Femur (tissue), 1 donor: ENCODE results near the gene COG3.

Experiments used
- DNase-seq: peaks from one replicate; pipeline ENCODE4 v3.0.0-alpha.2; 2017

Gene COG3

GRCh38 chr13:45508776-45509175 is 44.0 kb downstream of the COG3 start:
- DNase-seq = no peak

- DNase-seq = no peak
Observed at GRCh38 chr13:45510672-45511071, 45.9 kb downstream of the COG3 start.

DNA sequence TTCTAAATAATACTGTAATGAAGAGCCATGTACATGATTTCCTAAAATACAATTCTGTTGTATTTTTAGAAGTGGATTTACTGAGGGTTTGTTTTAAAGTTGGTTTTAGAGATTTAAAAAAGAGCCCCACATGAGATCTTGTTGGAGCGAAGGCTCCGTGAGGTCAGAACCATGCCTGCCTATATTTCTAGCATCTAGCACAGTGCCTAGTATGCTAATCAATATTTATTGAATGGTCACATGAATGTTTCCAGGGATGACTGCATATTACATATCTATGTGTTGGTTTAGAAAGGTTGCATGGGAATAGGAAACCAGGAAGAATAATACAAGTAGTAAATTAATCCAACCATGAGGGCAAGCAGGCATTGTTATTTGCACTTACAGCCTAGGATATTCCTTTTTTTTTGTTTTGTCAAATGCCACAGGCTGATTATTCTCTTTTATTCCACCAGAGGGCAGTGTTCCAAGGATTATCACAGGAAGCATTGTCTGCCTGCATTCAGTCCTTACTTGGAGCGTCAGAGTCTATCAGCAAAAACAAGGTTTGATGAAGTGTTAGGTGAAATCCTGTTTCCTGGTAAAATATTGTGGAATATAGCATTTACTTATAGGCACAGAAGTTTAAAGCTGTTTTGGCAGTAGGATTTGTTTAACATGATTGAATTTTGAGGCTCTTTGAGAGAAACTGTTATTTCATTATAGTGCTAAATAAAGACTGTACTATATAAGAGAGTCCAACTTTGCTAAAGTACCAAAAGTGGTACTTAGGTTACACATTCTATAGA is 46.8 kb downstream of the COG3 start:
- DNase-seq = no peak

DNA sequence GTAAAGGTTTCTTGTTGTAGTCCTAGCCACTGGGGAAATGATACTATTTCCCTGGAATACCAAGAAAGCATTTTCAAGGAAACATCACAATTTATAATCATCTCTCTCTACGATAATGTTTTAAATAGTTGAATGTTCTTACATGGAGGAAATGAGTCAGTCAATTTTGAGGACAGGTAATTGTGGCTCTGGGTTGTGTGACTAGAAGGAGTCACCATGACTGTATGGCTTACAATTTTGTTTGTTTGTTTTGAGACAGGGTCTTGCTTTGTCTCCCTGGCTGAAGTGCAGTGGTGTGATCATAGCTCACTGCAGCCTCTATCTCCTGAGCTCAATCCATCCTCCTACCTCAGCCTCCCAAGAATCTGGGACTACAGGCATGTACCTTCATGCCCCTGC is 47.4 kb downstream of the COG3 start:
- no peak for DNase-seq

- no peak for DNase-seq
Observed at GRCh38 chr13:45516757-45517156, 52.0 kb downstream of the COG3 start.

DNA sequence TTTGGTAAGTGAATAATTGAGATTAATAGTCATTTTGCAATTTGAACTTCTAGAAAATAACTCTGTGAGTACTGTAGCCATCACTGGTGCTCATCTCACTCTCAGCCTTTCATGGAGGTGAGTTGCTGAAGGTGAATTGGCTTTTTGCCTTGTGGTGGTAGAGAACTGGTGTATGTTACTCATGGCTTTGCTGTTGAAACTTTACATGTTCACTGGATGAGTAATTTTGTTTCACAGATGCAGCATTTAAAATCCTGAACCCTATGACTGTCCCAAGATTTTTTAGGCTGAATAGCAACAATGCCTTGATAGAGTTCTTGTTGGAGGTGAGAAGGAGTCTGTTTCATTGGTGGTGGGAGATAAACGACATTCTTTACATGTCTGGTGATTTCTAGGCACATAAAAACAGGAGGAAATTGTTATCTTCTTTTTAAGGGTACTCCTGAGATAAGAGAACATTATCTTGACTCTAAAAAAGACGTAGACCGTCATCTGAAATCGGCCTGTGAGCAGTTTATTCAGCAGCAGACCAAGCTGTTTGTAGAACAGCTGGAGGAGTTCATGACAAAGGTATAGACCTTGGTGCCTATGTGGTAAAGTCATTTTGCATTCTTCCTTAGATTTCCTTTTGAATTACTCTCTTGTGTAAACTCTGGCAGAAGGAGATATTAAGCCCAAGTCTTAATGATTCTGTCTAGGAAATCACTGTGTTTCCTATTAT is 53.9 kb downstream of the COG3 start:
- DNase-seq = no peak

DNA sequence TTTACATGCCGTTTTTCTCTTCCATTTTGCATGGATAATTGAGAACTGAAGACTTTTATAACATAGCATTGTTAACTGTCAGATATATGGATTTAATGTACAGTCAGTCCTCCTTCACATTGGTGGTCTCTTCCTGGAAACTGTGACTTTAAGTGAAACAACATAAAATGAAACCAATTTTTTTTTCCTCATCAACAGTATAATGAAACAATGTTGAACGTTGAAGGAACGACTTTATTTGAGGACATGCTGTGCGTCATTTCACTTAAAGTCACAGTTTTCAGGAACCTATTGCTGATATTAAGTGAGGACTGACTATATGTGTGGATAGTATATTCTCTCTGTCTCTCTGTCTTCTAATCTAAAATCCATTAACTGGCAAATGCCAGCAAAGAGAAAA is 54.8 kb downstream of the COG3 start:
- no peak for DNase-seq

GRCh38 chr13:45521297-45521696 is 56.6 kb downstream of the COG3 start:
- DNase-seq = no peak

DNA sequence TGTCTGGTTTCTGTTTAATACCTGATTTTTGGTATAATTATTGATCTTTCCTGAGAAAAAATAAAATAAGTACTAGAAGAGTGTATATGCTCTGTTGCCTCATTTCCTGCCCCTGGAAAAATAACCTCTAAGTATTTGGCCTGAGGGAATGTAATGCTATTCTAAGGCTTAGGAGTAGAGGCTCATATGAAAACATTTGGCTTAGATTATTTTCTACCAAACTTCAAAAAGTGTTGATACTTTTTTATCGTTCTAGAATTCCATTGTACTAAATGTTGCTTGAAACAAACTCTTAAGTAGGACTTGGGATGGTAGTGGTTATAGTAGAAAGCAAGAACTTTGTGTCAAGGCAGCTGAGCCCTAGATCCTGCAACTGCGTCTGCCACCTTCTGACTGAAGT is 57.8 kb downstream of the COG3 start:
- DNase-seq = no peak

DNA sequence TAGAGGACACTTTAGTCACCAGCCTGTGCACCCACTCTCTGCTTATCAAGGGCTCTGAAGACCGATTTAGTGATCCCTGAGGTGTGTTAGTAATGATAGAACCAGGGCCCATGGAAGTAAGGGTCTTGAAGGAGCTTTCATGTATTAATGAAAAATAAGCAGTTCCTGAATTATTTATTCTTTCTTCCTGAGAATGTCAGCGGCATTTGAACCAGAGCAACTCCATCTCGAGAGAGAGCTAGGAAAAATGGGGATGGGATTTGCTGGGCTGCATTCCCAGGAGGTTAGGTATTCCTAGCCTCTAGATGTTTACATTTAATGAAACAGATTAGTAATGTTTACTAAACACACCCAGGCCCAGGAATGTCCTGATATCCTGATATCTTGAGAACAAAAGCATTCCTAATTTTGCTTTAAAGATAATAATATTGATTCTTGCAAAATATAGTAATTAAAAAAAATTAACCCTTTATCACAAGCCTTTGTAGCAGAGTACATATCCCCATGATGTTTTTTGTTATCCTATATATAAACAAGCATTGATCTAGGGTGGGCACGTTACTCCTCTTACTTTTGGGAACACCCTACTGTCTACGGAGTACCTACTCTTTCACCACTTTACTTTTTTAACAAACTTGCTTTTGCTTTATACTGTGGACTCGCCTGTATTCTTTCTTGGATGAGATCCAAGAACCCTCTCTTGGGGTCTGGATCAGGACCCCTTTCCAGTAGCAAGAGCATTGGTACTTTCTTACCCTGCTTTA is 63.1 kb downstream of the COG3 start:
- no peak for DNase-seq

DNA sequence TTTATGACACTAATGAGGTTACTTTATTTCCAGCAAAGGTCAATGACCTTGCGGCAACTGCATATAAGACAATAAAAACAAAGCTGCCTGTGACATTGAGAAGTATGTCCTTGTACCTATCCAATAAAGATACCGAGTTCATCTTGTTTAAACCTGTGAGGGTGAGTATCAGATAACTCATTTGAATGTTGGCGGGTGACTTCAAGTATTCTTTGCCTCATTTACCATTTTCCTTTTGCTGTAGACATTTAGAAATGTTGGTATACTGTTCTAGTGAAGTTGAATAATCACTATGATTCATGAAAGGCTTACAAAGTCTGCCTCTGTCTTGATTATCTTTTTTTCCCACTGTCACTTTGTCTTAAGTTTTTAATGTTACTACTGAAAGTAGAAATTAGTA is 65.0 kb downstream of the COG3 start:
- no peak for DNase-seq

- no peak for DNase-seq
Observed at GRCh38 chr13:45534604-45535003, 69.9 kb downstream of the COG3 start.

- DNase-seq = no peak
Observed at GRCh38 chr13:45536224-45536623, 71.5 kb downstream of the COG3 start.

- DNase-seq = no peak
Observed at GRCh38 chr13:45537516-45537915, 72.8 kb downstream of the COG3 start.

- no peak for DNase-seq
Observed at GRCh38 chr13:45538382-45538781, 73.6 kb downstream of the COG3 start.

GRCh38 chr13:45540195-45540594 is 75.5 kb downstream of the COG3 start:
- no peak for DNase-seq

DNA sequence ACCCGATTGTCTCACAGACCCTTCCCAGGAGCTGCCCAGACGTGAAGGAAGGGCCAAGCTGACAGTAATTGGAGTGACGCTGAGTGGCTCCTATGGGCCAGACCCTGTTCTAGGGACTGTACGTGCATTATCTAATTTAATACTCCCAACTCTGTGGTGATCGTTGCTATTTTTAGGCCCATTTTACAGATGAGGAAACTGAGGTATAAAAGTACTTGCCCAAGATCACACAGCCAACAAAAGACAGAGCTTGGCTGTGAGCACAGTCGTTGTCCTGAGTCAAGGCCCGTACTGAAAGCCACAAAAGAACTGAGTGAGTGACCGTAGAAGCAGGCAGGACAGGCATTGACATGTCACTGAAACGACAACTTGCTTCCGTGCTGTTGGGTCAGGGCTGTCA is 76.1 kb downstream of the COG3 start:
- DNase-seq = no peak

DNA sequence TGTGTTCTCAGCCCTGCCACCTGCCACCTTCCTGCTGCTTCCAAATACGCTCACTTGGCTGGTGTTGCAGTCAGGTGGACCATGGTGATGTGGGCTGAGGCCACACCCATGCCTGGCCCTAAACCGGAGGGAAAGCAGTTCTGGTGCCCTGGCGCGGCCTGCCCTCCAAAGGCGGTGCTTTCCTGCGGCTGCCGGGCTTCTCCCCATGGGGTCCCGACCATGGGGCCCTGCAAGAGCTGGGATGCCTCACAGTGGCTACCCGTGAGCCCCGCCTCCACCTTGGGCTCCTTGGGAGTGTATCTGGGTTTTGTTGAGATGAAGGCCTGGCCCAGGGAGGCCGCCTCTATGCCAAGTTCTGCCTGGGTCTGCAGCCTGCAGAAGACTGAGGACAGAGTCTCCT is 77.1 kb downstream of the COG3 start:
- no peak for DNase-seq

GRCh38 chr13:45542391-45542790 is 77.7 kb downstream of the COG3 start:
- no peak for DNase-seq

GRCh38 chr13:45542878-45543277 is 78.1 kb downstream of the COG3 start:
- no peak for DNase-seq

DNA sequence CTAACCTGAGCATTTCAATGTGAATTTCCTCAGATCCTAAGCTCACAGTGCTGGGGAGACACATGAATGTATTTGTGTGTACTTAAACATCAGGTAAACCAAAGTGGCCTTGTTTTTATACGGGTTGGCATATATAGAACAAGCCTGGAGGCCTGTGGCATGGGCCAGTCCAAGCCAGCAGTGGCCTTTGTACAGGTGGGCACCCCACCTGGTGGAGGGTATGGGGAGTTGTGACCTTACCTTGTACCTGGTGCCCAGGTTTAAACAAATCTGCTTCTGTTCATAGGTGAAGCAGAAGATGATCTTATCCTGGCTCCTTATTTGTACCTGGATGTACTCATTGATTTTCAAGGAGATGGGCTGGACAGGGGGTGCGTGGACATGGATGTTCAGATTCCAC is 79.8 kb downstream of the COG3 start:
- DNase-seq = no peak

DNA sequence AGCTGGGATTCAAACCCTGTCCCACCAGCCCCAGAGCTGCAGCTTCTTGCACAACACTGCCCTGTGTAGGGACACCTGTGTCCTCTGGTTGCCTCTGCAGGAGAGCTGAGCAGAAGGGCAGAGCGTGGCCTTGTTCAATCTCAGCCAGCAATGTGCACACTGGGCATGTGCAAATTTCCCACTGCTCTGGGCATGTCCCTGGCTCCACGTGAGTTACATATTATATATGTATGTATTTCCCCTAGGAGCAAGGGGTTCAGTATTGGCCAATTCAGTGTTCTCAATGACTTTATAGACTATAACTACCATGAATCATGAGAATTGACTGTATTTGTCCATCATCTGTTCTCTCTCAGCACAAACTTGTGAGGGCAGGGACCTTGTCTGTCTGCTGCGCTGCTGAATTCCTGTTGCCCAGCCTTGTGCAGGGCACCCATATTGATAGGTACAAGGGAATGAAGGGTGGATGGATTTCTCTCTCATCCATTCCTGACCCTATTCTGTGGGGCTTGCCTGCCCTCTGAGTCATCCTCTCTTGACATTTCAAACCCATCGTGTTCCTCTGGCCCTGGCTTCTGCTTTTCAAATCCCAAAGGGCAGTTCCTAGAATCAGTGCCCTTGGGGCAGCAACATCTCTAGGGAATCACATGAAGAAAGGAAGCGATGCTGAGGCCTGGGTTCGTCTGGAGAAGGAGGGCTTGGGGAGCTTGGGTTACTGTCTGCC is 81.1 kb downstream of the COG3 start:
- DNase-seq = no peak

- no peak for DNase-seq
Observed at GRCh38 chr13:45546410-45546765, 81.6 kb downstream of the COG3 start.
